HG03378 (cell line): ENCODE results near the gene CAPN7.

ENCODE experiments used
- ATAC-seq: cut with Tn5 transposase; IDR thresholded peaks from one replicate; pipeline ENCODE4 v1.9.1; 2021; ENCODE audit warnings: mild to moderate bottlenecking, moderate library complexity; ENCODE audit not compliant: unreplicated experiment

The CAPN7 gene

DNA sequence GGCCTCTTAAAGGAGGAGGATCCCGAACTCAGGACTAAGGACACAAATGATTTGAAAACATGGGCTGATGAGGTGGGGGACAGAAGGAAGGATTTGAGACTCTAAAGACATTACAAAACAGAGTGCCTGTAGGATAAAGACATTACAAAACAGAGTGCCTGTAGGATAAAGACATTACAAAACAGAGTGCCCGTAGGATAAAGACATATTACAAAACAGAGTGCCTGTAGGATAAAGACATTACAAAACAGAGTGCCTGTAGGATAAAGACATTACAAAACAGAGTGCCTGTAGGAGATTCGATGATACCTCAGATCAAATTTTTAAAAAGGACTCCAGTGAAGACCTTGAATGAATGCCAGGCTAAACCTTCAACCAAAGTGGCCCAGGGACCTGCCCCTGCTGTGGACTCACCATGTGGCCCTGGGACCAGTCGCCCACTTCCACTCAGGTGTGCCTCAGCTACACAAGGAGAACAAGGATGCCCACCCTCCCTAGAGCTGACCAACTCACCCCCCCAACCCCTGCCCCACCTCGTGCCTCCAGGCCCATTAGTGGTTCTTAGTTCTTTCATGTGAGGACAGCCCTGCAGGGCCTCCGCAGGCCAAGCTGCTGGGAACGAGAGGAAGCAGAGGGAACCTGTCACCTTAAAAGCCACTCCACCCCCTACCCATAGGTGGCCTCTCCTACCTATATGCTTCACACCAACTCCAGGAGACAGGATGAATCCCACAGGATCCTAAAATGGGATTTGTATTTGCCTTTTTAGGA lies 66.6 kb downstream of the CAPN7 start:
- ATAC-seq, result no peak

DNA sequence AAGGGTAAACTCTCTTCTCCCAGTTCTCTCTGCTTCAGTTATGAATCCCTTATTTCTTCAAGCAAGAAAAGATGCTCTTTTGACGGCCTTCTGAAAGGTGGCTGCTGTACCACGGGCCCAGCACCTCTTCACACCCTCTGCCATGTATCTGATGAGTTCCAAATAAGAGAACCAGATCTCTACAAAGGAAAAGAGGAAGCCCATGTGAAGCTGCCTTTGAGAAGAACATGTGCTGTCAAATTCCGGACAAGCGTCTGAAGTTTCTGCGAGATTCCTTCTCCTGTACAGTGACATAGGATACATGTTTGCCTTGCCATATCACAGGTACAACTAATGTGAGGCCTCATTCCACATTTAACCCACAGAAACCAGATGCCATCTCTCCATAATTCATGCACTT lies 67.2 kb downstream of the CAPN7 start:
- ATAC-seq, result no peak

DNA sequence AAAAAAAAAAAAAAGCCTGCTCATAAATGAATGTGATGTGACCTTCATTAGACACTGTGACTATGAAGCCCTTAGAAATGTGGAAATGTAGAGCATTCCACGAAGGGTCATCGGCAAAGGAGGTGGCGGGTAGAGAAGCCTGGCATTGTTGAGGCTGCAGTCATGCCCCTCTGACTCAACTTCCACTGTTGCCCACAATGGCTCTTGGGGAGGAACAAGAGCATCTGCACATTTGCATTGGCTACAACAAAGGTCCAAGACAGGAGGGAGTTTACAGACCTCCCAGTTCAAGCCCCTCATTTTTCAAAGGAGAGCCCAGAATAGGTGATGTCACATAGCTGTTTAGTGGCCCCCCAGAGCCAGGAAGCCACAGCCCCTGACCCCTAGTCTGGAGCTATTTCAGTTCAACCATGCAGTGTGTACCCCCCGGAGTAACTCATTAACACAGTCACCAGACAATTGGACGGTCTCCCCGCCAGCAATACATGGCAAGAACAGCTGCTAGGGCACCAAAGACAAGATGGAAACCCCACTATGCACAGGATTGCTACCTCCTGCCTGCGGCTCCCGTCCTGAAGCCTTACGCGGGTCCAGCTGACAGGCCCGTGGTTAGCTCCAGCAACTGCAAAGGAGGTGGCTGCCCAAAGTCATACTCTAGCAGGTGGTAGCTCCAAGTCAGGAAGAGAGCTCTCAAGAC lies 70.1 kb downstream of the CAPN7 start:
- no peak for ATAC-seq

DNA sequence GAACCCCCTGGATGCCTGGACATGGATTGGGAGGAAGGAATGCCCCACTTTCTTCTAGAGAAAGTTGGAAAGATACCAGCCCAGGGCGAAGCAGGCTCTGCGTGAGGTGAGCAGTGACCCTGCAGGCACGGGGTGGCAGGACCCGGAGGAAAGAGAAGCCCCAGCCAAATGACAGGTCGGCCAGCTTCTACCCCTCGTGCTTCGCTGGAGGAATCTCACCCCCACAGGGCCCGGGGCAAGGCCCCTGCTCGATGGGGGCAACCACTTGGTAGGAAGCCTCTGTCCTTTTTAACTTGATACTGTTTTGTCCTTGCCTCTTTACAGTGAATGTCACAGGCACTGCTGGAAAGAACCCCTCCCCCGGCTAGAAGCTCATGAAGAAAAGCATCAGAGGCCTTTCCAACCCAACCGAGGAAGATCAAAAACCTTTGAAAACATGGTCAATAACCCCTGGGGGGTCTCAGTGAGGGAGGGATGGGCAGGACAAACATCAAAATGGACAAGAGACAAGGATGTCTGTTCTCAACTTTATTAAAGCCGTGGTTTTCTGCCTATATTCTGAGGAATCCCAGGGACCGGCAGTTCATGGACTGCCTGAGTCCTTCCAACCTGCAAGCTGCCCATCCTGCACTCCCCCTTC lies 71.9 kb downstream of the CAPN7 start:
- ATAC-seq, result no peak

DNA sequence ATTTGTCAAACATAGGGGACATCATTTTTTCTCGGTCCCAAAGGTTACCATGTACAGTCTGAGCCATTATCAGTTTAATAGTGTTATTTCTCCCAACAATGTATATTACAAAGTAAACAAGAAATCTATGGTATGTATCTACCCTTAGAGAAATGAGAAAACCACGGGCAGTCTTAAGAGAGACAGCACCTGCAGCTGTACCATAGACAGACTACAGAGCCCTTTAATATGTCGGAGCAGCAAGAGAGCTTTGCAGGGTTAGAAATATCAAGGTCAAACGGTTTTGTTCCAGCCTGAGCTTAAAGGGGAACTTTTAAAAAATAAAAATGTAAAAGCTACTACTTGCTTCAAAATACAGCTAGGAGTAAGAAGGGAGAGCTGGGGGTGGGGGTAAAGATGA lies 73.2 kb downstream of the CAPN7 start:
- no peak for ATAC-seq

DNA sequence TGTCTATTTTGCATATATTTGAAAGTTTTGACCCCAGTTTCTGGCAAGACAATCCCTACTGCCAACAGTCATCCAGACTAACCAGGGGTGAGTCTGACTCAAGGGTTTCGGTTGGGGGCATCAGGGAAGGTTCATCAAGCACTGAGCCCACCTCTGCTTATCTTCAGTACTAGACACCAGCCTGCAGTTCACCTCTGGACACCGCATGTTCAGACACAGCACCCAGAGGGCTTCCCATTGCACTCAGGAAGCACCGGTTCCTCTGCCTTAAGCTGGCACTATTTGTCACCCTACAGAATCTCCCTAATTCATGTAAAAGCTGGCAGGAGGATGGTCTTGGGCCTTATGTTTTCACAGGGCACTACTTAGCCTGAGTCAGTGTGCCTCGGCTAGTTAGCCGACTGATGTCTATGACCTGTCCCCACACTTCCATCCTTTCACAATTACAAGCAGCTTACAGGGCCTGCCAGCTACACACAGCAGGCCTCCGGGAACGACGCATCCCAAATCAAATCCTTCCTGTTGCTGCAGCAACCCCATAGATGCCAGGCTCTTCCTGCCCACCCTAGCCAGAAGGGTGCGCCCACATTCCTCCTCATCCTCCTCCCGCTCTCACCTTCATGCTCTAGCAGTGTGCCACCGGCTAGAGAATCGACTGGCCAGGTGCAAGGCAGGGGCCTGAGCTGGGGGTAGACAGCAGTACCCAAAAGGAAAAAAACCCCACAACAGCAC lies 73.8 kb downstream of the CAPN7 start:
- ATAC-seq, result no peak

DNA sequence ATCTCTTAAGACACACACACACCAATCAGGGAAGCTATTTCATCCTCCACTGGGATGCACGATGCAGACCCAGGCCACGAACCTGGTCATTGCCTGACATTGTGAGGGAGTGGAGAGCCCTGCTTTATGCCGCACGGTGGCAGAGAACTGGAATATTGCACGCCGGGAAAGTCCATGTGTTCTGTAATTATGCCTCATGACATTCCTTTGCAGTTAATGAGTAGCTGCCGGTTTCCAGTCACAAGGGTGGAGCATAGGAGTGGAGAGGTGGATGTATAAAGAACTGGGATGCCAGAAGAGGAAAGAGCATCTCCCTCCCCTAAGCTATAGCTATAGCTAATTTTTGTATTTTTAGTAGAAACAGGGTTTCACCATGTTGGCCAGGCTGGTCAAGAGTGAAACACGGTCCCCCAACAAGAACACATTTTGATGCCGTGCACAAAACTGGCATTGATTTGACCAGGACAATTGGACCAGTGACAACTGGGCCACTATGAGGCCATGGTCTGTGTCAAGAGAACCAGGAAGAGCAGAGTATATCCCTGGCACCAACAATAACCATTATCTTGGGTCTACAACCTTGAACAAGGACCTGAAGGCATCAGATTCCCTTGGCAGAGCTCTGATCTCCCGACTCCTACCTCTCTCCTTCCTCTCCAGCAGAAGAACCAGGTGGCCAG lies 74.9 kb downstream of the CAPN7 start:
- ATAC-seq, result no peak

DNA sequence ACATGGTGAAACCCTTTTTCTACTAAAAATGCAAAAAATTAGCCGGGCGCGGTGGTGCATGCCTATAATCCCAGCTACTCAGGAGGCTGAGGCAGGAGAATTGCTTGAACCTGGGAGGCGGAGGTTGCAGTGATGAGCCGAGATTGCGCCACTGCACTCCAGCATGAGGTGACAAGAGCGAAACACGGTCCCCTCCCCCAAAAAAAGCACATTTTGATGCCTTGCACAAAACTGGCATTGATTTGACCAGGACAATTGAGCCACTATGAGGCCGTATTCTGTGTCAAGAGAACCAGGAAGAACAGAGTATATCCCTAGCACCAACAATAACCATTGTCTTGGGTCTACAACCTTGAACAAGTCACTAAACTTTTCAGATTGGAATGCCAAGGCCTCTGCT lies 75.8 kb downstream of the CAPN7 start:
- ATAC-seq, result no peak

DNA sequence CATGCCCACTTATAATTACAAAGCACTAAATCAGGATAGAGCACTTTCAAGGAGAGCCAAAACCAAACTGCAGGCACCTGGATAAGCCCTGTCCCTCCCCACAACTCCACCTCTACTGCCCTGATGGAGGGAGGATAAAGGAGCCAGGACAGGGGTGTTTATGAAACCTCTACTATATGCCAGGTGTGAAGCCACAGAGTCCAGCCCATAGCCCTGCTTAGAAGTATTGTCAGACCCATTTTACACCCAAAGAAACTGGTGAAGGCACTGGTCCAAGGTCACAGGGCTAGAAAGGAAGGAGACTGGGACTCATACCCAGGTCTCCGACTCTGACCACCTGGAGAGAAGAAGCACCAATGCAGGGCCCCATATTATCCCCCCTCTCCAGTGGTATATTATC lies 77.7 kb downstream of the CAPN7 start:
- no peak for ATAC-seq

DNA sequence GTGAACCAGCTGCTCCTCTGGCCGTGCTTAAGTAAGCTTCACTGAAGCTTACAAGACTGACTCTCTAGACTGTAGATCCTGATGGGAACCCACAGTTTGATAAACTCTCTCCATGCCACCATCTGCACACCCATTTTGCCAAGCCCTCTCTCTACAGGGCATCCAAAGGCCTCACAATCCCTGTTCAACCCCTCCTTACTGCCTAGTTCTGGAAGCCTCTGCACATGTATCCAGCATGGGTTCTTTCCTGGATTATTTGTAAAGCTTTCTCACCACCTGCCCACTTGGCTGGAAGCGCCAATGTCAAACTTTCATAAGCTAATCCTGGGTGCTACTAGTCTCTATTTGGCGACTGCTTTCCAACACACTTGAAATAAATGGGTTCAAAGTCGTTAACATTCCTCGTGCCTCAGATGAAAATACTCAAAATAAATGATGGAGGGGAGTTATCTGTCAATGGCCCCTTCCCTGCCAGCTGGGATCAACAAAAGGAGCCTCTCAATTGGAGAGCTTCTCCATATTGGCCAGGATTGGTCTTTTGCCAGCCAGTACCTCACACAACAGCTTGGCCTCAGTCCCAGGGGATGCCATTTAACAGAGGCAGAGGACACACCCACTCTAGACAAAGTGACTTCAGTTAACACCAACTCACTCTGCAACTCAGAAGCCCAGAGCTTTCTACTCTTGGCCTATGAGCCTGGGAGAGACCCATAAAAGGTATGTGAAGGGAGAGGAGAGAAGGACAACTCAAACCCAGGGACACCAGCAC lies 78.3 kb downstream of the CAPN7 start:
- ATAC-seq, result no peak

DNA sequence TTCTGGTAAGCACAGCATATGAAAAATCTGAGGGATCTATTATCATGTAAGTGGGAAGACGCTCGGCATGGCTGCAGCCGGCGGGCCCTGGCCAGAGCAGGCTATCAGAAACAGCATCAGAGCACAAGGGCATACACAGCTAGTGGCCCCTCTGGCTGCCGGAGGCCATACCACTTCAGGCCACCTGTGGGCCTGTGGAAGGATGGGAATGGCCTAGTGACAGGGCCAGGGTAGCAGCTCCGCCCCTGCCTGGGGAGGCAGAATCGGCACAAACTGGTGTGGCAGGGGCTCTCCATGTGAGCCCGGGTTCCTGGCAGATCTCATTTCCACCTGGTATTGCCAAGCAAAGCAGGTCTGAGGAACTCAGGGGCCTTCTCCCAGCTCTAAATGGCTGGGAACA lies 80.0 kb downstream of the CAPN7 start:
- no peak for ATAC-seq

DNA sequence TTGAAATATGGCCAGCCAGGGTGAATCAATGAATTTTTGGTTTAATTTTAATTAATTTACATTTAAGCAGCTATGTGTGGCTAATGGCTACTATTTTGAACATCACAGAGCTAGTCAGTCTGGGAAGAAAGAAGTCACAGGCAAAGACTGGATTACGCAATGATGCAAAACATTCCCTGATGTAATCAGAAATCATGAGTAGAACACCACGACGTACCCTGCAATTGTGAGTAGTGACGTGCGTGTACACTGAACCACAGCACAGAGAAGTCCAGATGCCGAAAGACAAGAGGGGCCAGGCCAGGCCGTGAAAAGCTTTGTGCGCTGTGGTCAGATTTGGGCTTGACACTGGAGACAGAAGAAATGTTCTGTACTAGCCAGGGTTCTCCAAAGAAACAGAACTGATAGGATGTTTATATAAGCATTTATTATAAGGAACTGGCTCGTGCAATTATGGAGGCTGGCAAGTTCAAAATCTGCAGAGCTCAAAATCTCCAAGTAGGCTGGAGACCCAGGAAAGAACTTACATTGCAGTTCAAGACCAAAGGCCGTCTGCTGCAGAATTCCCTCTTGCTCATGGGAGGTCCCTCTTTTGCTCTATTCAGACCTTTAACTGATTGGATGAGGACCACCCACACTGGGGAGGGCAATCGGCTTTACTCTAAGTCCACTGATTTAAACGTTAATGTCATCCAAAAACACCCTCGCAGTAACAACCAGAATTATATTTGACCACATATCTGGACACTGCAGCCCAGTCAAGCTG lies 81.7 kb downstream of the CAPN7 start:
- ATAC-seq, result no peak

DNA sequence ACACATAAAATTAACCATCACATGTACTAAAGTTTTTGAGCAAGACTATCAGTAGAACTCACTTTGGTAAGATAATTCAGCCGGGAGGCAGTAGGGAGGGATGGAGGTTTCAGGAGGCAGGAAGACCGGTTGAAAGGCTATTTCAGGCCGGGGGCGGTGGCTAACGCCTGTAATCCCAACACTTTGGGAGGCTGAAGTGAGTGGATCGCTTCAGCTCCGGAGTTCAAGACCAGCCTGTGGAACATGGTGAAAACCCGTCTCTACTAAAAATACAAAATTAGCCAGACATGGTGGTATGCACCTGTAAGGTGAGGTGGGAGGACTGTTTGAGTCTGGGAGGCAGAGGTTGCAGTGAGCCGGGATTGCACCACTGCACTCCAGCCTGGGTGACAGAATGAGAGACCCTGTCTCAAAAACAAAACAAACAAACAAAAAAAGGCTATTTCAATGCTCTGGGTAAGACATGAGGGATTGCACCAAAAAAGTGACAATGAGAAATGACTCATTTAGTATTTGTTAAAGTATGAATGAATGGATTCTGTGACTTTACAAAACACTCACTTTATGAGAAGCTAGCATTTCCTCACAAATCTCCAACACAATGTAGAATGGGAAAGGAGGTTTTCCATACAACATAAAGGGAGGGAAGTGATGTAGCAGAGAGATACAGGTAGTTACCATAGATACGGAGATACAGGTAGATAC lies 82.4 kb downstream of the CAPN7 start:
- no peak for ATAC-seq

DNA sequence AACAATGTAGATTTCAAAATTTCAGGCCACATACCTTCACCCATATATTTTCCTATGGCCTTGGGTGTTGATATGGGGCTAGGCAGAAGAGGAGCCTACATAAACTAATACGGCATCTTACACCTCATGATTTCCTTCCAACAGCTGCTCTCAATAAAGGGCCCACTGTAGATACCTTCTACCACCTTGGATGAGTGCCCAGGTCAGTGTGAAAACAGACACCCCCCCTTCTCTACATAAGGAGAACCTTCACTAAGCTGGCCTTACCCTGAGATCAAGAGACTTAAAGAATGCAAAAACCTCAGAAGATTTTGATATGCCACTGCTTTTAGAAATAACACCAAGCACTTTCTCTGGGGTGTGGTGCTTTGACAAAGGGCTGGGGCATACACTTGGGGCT lies 83.6 kb downstream of the CAPN7 start:
- ATAC-seq, result no peak

DNA sequence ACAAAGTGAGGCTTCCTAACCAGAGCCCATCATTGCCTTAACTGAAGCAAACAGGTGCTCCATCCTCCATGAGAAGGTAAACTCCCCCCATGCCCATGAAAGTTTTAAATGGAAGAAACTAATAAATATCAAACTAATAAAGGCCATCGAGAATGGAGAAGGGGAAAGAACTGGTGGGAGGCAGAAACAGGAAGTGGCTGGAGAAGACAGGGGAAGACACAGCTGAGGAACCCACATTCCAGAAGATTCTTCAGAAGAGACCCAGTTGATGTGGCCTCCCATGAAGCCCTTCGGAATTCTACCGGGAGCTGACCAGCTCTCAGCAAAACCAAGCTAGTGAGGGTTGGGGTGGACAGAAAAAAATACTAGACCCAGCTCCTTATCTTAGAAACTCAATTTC lies 84.7 kb downstream of the CAPN7 start:
- no peak for ATAC-seq

DNA sequence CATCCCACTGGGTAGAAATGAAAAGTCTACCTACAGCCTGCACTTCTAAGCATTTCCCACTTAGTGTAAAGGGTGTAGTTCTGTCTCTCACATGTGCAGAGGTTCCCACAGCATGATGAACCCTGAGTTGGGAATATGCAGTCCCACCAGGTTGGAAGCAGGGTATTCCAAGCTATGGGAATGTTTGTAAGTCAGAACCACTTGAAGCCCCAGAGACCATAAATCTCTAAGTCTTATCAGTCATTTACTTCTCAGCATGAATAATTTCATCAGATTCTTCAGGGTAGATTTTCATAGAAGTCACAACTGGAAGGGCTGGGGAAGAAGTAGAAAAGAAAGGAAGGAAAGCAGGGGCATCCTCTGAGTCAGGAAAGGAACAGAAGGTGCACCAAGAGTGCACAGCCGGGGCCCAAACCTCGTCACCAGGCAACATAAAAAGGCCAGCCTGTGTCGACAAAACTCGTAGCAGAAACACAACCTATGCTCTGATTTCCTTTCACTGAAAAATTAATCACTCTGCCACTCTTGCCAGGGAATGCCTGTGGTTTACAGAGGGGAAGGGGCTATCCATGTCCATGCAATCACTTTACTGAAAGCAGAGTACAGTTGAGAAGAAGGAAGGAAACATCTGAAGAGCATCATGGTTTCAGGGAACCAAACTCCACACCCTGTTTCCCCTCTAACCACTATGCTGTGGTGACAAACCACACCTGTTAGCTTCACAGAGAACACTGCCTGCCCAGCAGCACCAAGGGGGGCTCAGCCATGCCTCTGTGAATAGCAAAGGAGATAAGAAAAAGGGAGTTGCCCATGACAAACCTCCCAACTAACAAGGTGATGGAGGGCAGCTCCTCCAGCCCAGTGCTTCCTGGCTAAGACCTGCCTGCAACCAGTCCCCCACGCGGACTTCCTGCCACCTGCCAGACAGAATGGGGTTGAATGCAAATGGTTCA lies 85.8 kb downstream of the CAPN7 start:
- ATAC-seq, result peak; percentile 90

DNA sequence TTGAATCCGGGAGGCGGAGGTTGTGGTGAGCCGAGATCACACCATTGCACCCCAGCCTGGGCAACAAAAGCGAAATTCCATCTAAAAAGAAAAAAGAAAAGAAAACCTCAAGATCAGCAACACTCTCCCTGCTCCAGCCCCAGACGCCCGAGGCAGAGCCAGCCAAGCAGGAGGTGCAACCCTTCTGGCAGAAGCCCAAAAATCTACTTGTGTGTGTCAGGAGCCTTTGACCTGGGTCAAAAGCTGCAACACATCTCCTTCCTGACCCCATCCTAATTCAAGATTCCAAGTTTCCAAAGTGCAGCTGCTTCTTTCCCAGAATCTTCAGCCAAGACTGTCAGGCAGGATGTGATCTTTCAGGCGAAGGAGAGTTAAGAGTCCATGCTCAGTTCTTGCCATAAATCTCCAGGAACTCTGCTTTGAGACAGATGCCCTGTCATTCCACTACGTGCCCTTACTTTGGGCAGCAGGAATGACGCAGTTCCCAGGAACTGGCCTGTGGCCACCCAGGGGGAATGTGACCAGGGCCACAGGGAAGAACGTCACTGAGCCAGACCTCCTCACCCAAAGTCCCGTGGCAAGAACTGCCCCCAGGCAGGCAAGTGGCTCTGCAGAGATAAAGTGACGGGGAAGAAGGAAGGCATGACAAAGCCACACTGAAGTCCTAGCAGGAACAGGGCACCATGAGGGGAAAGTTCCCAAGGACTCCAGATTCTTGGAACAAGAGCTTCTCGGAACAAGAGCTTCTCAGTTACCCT lies 86.9 kb downstream of the CAPN7 start:
- ATAC-seq, result no peak
